Germinal center (tissue), 1 donor: ENCODE data around the gene UBE2J2.

Experiments used
- DNase-seq: peaks from one replicate; pipeline ENCODE4 v3.0.0; 2012; ENCODE audit warnings: mixed read lengths, low spot score

Gene UBE2J2

GRCh38 chr1:1295154-1295923 lies 21.7 kb upstream of the UBE2J2 start:
- DNase-seq = no peak

GRCh38 chr1:1294250-1294890 lies 20.7 kb upstream of the UBE2J2 start:
- DNase-seq = no peak

- DNase-seq = no peak
Measured at GRCh38 chr1:1293263-1294249, 19.9 kb upstream of the UBE2J2 start.

GRCh38 chr1:1292851-1293250 lies 19.2 kb upstream of the UBE2J2 start:
- DNase-seq = no peak

- no peak for DNase-seq
Measured at GRCh38 chr1:1292442-1292779, 18.8 kb upstream of the UBE2J2 start.

- peak; percentile 78 for DNase-seq
Measured at GRCh38 chr1:1291548-1292441, 18.1 kb upstream of the UBE2J2 start.

- no peak for DNase-seq
Measured at GRCh38 chr1:1291023-1291528, 17.4 kb upstream of the UBE2J2 start.

- peak; percentile 73 for DNase-seq
Measured at GRCh38 chr1:1290238-1290731, 16.6 kb upstream of the UBE2J2 start.

- DNase-seq = no peak
Measured at GRCh38 chr1:1287288-1288110, 13.8 kb upstream of the UBE2J2 start.

- DNase-seq = no peak
Measured at GRCh38 chr1:1286313-1287261, 12.9 kb upstream of the UBE2J2 start.

GRCh38 chr1:1285611-1286311 lies 12.1 kb upstream of the UBE2J2 start:
- DNase-seq = no peak

- DNase-seq = no peak
Measured at GRCh38 chr1:1285102-1285571, 11.5 kb upstream of the UBE2J2 start.

- no peak for DNase-seq
Measured at GRCh38 chr1:1284221-1285101, 10.8 kb upstream of the UBE2J2 start.

- DNase-seq = peak; percentile 41
Measured at GRCh38 chr1:1283821-1284220, 10.2 kb upstream of the UBE2J2 start.

GRCh38 chr1:1282998-1283397 lies 9.3 kb upstream of the UBE2J2 start:
- DNase-seq = no peak

- no peak for DNase-seq
Measured at GRCh38 chr1:1281533-1282321, 8.1 kb upstream of the UBE2J2 start.
